OCI-LY1 (cell line): ENCODE data around the gene CLEC20A.

Experiments
- H2AFZ ChIP-seq: fragments of 200-600 bp; sonication (generic), shearing (Covaris generic); 2 replicates; pipeline ENCODE4 v1.6.0; 2014; ENCODE audit warnings: antibody characterized with exemption, mild to moderate bottlenecking, low read length
- H3F3A ChIP-seq: fragments of 200-600 bp; sonication (generic), shearing (Covaris generic); 2 replicates; pipeline ENCODE4 v1.6.0; 2014; ENCODE audit warnings: mild to moderate bottlenecking, antibody characterized with exemption, low read length, moderate library complexity; ENCODE audit not compliant: insufficient read depth
- H3K27ac ChIP-seq: fragments of 200-600 bp; sonication (generic); 2 replicates; pipeline ENCODE4 v1.5.1; 2014; ENCODE audit warnings: low read length, mixed run types, mild to moderate bottlenecking, low read depth; ENCODE audit not compliant: poor library complexity, severe bottlenecking
- H3K27me3 ChIP-seq: fragments of 200-600 bp; sonication (generic); 2 replicates; pipeline ENCODE4 v1.6.0; 2014; ENCODE audit warnings: antibody characterized with exemption, mild to moderate bottlenecking, low read length, moderate library complexity; ENCODE audit not compliant: insufficient read depth
- H3K36me3 ChIP-seq: fragments of 200-600 bp; sonication (generic); 2 replicates; pipeline ENCODE4 v1.6.1; 2014; ENCODE audit warnings: mild to moderate bottlenecking, antibody characterized with exemption, low read length, moderate library complexity, mixed read lengths; ENCODE audit not compliant: insufficient read depth
- H3K4me1 ChIP-seq: fragments of 200-600 bp; sonication (generic); 2 replicates; pipeline ENCODE4 v1.5.1; 2014; ENCODE audit warnings: mild to moderate bottlenecking, low read length, moderate library complexity; ENCODE audit not compliant: insufficient read depth, severe bottlenecking
- H3K4me2 ChIP-seq: fragments of 200-600 bp; sonication (generic), shearing (Covaris generic); 2 replicates; pipeline ENCODE4 v1.6.1; 2014; ENCODE audit warnings: low read length
- H3K4me3 ChIP-seq: fragments of 200-600 bp; sonication (generic); 2 replicates; pipeline ENCODE4 v1.5.1; 2014; ENCODE audit warnings: low read length, low read depth, mild to moderate bottlenecking, mixed read lengths; ENCODE audit not compliant: poor library complexity, severe bottlenecking
- H3K79me2 ChIP-seq: fragments of 200-600 bp; shearing (Covaris generic); 2 replicates; pipeline ENCODE4 v1.6.1; 2016; ENCODE audit warnings: mixed run types, low read length, mixed read lengths; ENCODE audit not compliant: insufficient read depth
- H3K9ac ChIP-seq: fragments of 200-600 bp; sonication (generic), shearing (Covaris generic); 2 replicates; pipeline ENCODE4 v1.6.1; 2014; ENCODE audit warnings: mild to moderate bottlenecking, low read length, mixed read lengths
- H3K9me2 ChIP-seq: fragments of 200-600 bp; sonication (generic), shearing (Covaris generic); 2 replicates; pipeline ENCODE4 v1.6.1; 2014; ENCODE audit warnings: low read depth, mild to moderate bottlenecking, low read length, mixed read lengths
- H3K9me3 ChIP-seq: fragments of 200-600 bp; shearing (Covaris generic); 2 replicates; pipeline ENCODE4 v1.6.1; 2014; ENCODE audit warnings: low read length, mixed read lengths
- H4K20me1 ChIP-seq: fragments of 200-600 bp; sonication (generic), shearing (Covaris generic); 2 replicates; pipeline ENCODE4 v1.6.0; 2016; ENCODE audit warnings: mild to moderate bottlenecking, low read length; ENCODE audit not compliant: insufficient read depth
- CTCF ChIP-seq: fragments of 200-600 bp; sonication (generic), shearing (Covaris generic); IDR thresholded peaks from 2 replicates; pipeline ENCODE4 v1.5.1; 2017; ENCODE audit warnings: mild to moderate bottlenecking, antibody characterized with exemption, low read length, moderate library complexity, mixed read lengths
- EZH2 ChIP-seq: fragments of 200-600 bp; sonication (generic), shearing (Covaris generic); IDR thresholded peaks from 2 replicates; pipeline ENCODE4 v1.8.0; 2017; ENCODE audit warnings: borderline replicate concordance, mixed run types, mild to moderate bottlenecking, antibody characterized with exemption, low read length, moderate library complexity, mixed read lengths

The CLEC20A gene

GRCh38 chr1:178540646-178541045 lies 43.9 kb upstream of the CLEC20A start:
- no peak for TF ChIP-seq CTCF
- no peak for TF ChIP-seq EZH2
- Histone ChIP-seq H3K4me3 (no peak overlapping the region), H4K20me1 (no peaks in the 10 kb centered on the region), H3K27me3 (no peaks in the 10 kb centered on the region), H3K4me1 (peaks cover 50% of the 10 kb centered on the region), H3K79me2 (peaks cover 23% of the 10 kb centered on the region), H3K27ac (peak overlapping the region; percentile 0), H3K36me3 (peaks cover 12% of the 10 kb centered on the region), H3F3A (no peaks in the 10 kb centered on the region), H3K9me2 (no peaks in the 10 kb centered on the region), H3K4me2 (peak overlapping the region; percentile 21; the same call in 1 of the 2 replicates), H2AFZ (no peak overlapping the region), H3K9ac (no peak overlapping the region; the same call in 1 of the 2 replicates), H3K9me3 (no peaks in the 10 kb centered on the region)

GRCh38 chr1:178540204-178540603 lies 43.4 kb upstream of the CLEC20A start:
- TF ChIP-seq EZH2: no peak
- TF ChIP-seq CTCF: no peak
- Histone ChIP-seq H3K4me1 (peaks cover 45% of the 10 kb centered on the region), H3K9me2 (no peaks in the 10 kb centered on the region), H3K4me3 (no peak overlapping the region), H3F3A (no peaks in the 10 kb centered on the region), H3K27ac (peak overlapping the region; percentile 0), H3K79me2 (peaks cover 19% of the 10 kb centered on the region), H3K36me3 (peaks cover 7% of the 10 kb centered on the region; the same call in 1 of the 2 replicates), H4K20me1 (no peaks in the 10 kb centered on the region), H2AFZ (no peak overlapping the region), H3K9me3 (no peaks in the 10 kb centered on the region), H3K4me2 (peak overlapping the region; percentile 21; the same call in 1 of the 2 replicates), H3K9ac (no peak overlapping the region), H3K27me3 (no peaks in the 10 kb centered on the region)

- no peak for TF ChIP-seq EZH2
- no peak for TF ChIP-seq CTCF
- H3F3A ChIP-seq: no peaks in the 10 kb centered on the region
These were observed 42.5 kb upstream of the CLEC20A start for GRCh38 chr1:178539291-178539690.

More at GRCh38 chr1:178539291-178539690, 42.5 kb upstream of the CLEC20A start:
- H3K4me1 ChIP-seq: peaks cover 36% of the 10 kb centered on the region
- no peaks in the 10 kb centered on the region for H3K9me2 ChIP-seq
- no peak overlapping the region for H3K4me3 ChIP-seq
- no peak overlapping the region for H2AFZ ChIP-seq
- H3K4me2 ChIP-seq: no peak overlapping the region
- no peak overlapping the region for H3K9ac ChIP-seq
- no peaks in the 10 kb centered on the region for H3K27me3 ChIP-seq
- H3K36me3 ChIP-seq: no peaks in the 10 kb centered on the region; the same call in 1 of the 2 replicates
- no peaks in the 10 kb centered on the region for H3K9me3 ChIP-seq
- no peaks in the 10 kb centered on the region for H4K20me1 ChIP-seq
- peaks cover 9% of the 10 kb centered on the region for H3K79me2 ChIP-seq
- H3K27ac ChIP-seq: no peak overlapping the region
